Medulla oblongata (tissue), 1 donor: ENCODE results near the gene LHX2.

ENCODE experiments used
- DNase-seq: peaks from one replicate; pipeline ENCODE4 v3.0.0-alpha.2; 2015; ENCODE audit errors: extremely low spot score

LHX2 gene

GRCh38 chr9:123999661-124000060 lies 11.9 kb upstream of the LHX2 start:
- no peak for DNase-seq

GRCh38 chr9:124000161-124000783 lies 11.3 kb upstream of the LHX2 start:
- DNase-seq: no peak

- no peak for DNase-seq
Observed at GRCh38 chr9:124000784-124001457, 10.6 kb upstream of the LHX2 start.

GRCh38 chr9:124001458-124001799 lies 10.1 kb upstream of the LHX2 start:
- no peak for DNase-seq

- DNase-seq: no peak
Observed at GRCh38 chr9:124001866-124002525, 9.6 kb upstream of the LHX2 start.

GRCh38 chr9:124003636-124004349 lies 7.8 kb upstream of the LHX2 start:
- DNase-seq: no peak

- DNase-seq: no peak
Observed at GRCh38 chr9:124004593-124004992, 7.0 kb upstream of the LHX2 start.

- no peak for DNase-seq
Observed at GRCh38 chr9:124005029-124005771, 6.4 kb upstream of the LHX2 start.

GRCh38 chr9:124006448-124007361 lies 4.9 kb upstream of the LHX2 start:
- DNase-seq: peak; percentile 74

- no peak for DNase-seq
Observed at GRCh38 chr9:124007565-124008302, 3.8 kb upstream of the LHX2 start.

GRCh38 chr9:124008303-124008693 lies 3.3 kb upstream of the LHX2 start:
- no peak for DNase-seq

- no peak for DNase-seq
Observed at GRCh38 chr9:124008694-124009530, 2.7 kb upstream of the LHX2 start.

GRCh38 chr9:124009531-124010217 lies 1.9 kb upstream of the LHX2 start:
- DNase-seq: no peak

GRCh38 chr9:124010303-124010664 lies 1.3 kb upstream of the LHX2 start:
- no peak for DNase-seq

GRCh38 chr9:124010665-124011321 lies 775 bp upstream of the LHX2 start:
- DNase-seq: no peak

- no peak for DNase-seq
Observed at GRCh38 chr9:124012368-124013301, 1.1 kb downstream of the LHX2 start.
